ENCODE results near the gene NFATC1.

DNA sequence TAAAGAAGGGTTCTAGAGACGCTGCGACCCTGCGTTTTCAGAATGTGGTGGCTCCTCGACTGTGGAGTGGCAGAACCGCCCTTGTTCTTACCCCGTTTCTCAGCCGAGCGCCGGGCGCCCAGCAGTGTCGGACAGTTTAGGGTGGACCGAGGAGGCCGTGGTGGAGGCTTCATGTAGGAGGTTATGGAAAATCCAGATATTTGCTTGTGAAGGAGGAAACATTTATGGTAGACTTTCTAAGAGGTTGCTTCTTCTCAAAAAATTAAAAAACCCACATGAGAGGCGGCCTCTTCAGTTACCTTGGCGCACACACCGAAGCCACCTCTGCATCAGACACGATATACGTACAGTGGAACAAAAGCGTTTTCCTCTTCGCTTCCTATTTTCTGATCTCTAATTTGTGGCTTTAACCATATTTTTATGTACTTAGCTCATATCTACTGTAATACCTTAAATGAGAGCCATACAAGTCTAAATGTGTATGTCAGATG is 120.8 kb downstream of the NFATC1 start:
- TF ChIP-seq, protein P1, sequence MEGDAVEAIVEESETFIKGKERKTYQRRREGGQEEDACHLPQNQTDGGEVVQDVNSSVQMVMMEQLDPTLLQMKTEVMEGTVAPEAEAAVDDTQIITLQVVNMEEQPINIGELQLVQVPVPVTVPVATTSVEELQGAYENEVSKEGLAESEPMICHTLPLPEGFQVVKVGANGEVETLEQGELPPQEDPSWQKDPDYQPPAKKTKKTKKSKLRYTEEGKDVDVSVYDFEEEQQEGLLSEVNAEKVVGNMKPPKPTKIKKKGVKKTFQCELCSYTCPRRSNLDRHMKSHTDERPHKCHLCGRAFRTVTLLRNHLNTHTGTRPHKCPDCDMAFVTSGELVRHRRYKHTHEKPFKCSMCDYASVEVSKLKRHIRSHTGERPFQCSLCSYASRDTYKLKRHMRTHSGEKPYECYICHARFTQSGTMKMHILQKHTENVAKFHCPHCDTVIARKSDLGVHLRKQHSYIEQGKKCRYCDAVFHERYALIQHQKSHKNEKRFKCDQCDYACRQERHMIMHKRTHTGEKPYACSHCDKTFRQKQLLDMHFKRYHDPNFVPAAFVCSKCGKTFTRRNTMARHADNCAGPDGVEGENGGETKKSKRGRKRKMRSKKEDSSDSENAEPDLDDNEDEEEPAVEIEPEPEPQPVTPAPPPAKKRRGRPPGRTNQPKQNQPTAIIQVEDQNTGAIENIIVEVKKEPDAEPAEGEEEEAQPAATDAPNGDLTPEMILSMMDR (IDR thresholded peaks at IDR 0.05) = no peak
- no peak for TF ChIP-seq POLR2A (IDR thresholded peaks at IDR 0.05)
